H1 (cell line): ENCODE results near the gene TMPRSS15. TPM values are rescaled to one million over a fixed set of nuclear protein-coding genes. Genes with fewer than 3 reads are reported as not detected.

Source experiments
- CHD2 ChIP-seq: IDR thresholded peaks from 2 replicates; pipeline ENCODE4 v1.6.1; 2012; ENCODE audit warnings: low read length, improper control_type of control experiment
- CHD7 ChIP-seq: fragments of 300-600 bp; sonication (generic); IDR thresholded peaks from 2 replicates; pipeline ENCODE4 v1.7.1; 2012; ENCODE audit warnings: low read length, moderate library complexity, mild to moderate bottlenecking, inconsistent platforms; ENCODE audit not compliant: insufficient replicate concordance
- KDM4A ChIP-seq: IDR thresholded peaks from one replicate; pipeline ENCODE4 v1.7.1; 2012; ENCODE audit warnings: low read depth, mild to moderate bottlenecking, moderate library complexity, low read length, inconsistent platforms; ENCODE audit not compliant: severe bottlenecking
- KDM5A ChIP-seq: fragments of 200-600 bp; IDR thresholded peaks from 2 replicates; pipeline ENCODE4 v1.7.1; 2012; ENCODE audit warnings: mild to moderate bottlenecking, low read length, inconsistent platforms, mixed read lengths
- NRF1 ChIP-seq: IDR thresholded peaks from 2 replicates; pipeline ENCODE4 v1.6.1; 2011; ENCODE audit warnings: mild to moderate bottlenecking, low read depth, low read length, improper control_type of control experiment
- RBBP5 ChIP-seq: IDR thresholded peaks from 2 replicates; pipeline ENCODE4 v1.7.1; 2012; ENCODE audit warnings: low read depth, mild to moderate bottlenecking, inconsistent platforms, low read length, moderate library complexity, borderline replicate concordance
- RFX5 ChIP-seq: IDR thresholded peaks from 2 replicates; pipeline ENCODE4 v1.6.1; 2011; ENCODE audit warnings: low read depth, low read length, improper control_type of control experiment, borderline replicate concordance
- SP2 ChIP-seq: IDR thresholded peaks from 2 replicates; pipeline ENCODE4 v1.6.1; 2012; ENCODE audit warnings: mild to moderate bottlenecking, low read length, inconsistent platforms
- SP4 ChIP-seq: IDR thresholded peaks from 2 replicates; pipeline ENCODE4 v1.6.1; 2012; ENCODE audit warnings: low read length, inconsistent platforms
- TCF12 ChIP-seq: IDR thresholded peaks from 2 replicates; pipeline ENCODE4 v1.6.1; 2011; ENCODE audit warnings: low read depth, mild to moderate bottlenecking, low read length
- USF2 ChIP-seq: IDR thresholded peaks from 2 replicates; pipeline ENCODE4 v1.6.1; 2011; ENCODE audit warnings: low read length, improper control_type of control experiment
- polyA plus RNA-seq, 7 experiments: library from polyadenylated mRNA; depleted of rRNA in 3 of 7; stranded (reverse) in 5 of 7; unstranded in 2 of 7; fragments of >200 nt in 5 of 7; fragments of 200-250 nt in 2 of 7; gene quantifications; 1 replicate in 5 of 7; 2 replicates in 1 of 7; 4 replicates in 1 of 7; pipeline versions ENCODE4 v1.2.1 to v1.2.3, GENCODE V29; 2011 to 2013; ENCODE audit warnings: missing spikeins in 2 of 7, mixed read lengths in 2 of 7
- total RNA-seq: library from RNA; stranded (reverse); fragmentation: NEBNext Ultra II Directional; extraction: Animal tissue kit (Norgen Biotek cat#: 25700); gene quantifications from 2 replicates; pipeline ENCODE4 v1.2.1, GENCODE V29; 2021

The TMPRSS15 gene
- total and polyA plus RNA-seq, 2 of the 8 experiments (the other 6 are each of a cell fraction or from before 2014, with no cell fraction given) = not detected

GRCh38 chr21:18220498-18220897 is 183.1 kb downstream of the TMPRSS15 start (continued):
- TF ChIP-seq CHD7 = no peak
- no peak for TF ChIP-seq CHD2
- TF ChIP-seq USF2 = no peak
- TF ChIP-seq KDM4A = no peak
- no peak for TF ChIP-seq RFX5
- no peak for TF ChIP-seq KDM5A
- TF ChIP-seq SP2 = no peak
- TF ChIP-seq TCF12 = no peak
- TF ChIP-seq SP4 = no peak
- TF ChIP-seq RBBP5 = no peak
- TF ChIP-seq NRF1 = no peak
